Neural progenitor cell (in vitro differentiated cells): ENCODE data around the gene PROZ. TPM values are rescaled to one million over a fixed set of nuclear protein-coding genes. Genes with fewer than 3 reads are reported as not detected.
A peak's percentile ranks its signal among the peaks of the same experiment; 100 is the strongest.

Source experiments
- DNase-seq: peaks from one replicate; pipeline ENCODE4 v3.0.0-alpha.2; 2016; ENCODE audit warnings: low spot score
- H2AFZ ChIP-seq: fragments of 200-600 bp; sonication (generic); replicated peaks from 2 replicates; pipeline ENCODE4 v1.6.1; 2016; ENCODE audit warnings: antibody characterized with exemption
- H3F3A ChIP-seq: fragments of 200-600 bp; sonication (generic); 2 replicates; pipeline ENCODE4 v1.6.1; 2016; ENCODE audit warnings: antibody characterized with exemption, low read depth
- H3K27ac ChIP-seq: fragments of 200-600 bp; sonication (generic); 2 replicates; pipeline ENCODE4 v1.5.1; 2016; ENCODE audit warnings: mild to moderate bottlenecking
- H3K27me3 ChIP-seq: fragments of 200-600 bp; sonication (generic); 2 replicates; pipeline ENCODE4 v1.6.1; 2016; ENCODE audit warnings: mild to moderate bottlenecking, moderate library complexity
- H3K36me3 ChIP-seq: fragments of 200-600 bp; sonication (generic); 2 replicates; pipeline ENCODE4 v1.5.1; 2016
- H3K4me1 ChIP-seq: fragments of 200-600 bp; sonication (generic); 2 replicates; pipeline ENCODE4 v1.6.1; 2016; ENCODE audit warnings: mixed run types
- H3K4me2 ChIP-seq: fragments of 200-600 bp; sonication (generic); 2 replicates; pipeline ENCODE4 v1.6.1; 2016
- H3K4me3 ChIP-seq: fragments of 200-600 bp; sonication (generic); 2 replicates; pipeline ENCODE4 v1.5.1; 2016
- H3K79me2 ChIP-seq: fragments of 200-600 bp; sonication (generic); 2 replicates; pipeline ENCODE4 v1.6.1; 2016; ENCODE audit warnings: low read depth
- H3K9ac ChIP-seq: fragments of 200-600 bp; sonication (generic); 2 replicates; pipeline ENCODE4 v1.6.1; 2016
- H3K9me3 ChIP-seq: fragments of 200-600 bp; sonication (generic); 2 replicates; pipeline ENCODE4 v1.5.1; 2016; ENCODE audit warnings: low read depth
- H4K20me1 ChIP-seq: fragments of 200-600 bp; sonication (generic); 2 replicates; pipeline ENCODE4 v1.6.1; 2016; ENCODE audit warnings: low read depth
- H3K27ac Mint-ChIP-seq: 3 replicates; pipeline ENCODE4 v1.8.0; 2021; ENCODE audit warnings: mixed read lengths
- H3K27me3 Mint-ChIP-seq: 2 replicates; pipeline ENCODE4 v1.8.0; 2022; ENCODE audit warnings: low read depth, mild to moderate bottlenecking, inconsistent platforms, moderate library complexity, mixed read lengths; ENCODE audit not compliant: insufficient read depth
- H3K36me3 Mint-ChIP-seq: 3 replicates; pipeline ENCODE4 v1.8.0; 2021; ENCODE audit warnings: mixed read lengths
- H3K4me1 Mint-ChIP-seq: 3 replicates; pipeline ENCODE4 v1.8.0; 2021; ENCODE audit warnings: mixed read lengths
- H3K4me3 Mint-ChIP-seq: 3 replicates; pipeline ENCODE4 v1.8.0; 2021; ENCODE audit warnings: mild to moderate bottlenecking, moderate library complexity, mixed read lengths
- H3K9me3 Mint-ChIP-seq: 3 replicates; pipeline ENCODE4 v1.8.0; 2020; ENCODE audit warnings: mixed read lengths
- EZH2 ChIP-seq: fragments of 200-600 bp; sonication (generic); IDR thresholded peaks from 2 replicates; pipeline ENCODE4 v1.6.1; 2017; ENCODE audit warnings: antibody characterized with exemption, mild to moderate bottlenecking, moderate library complexity
- EZH2phosphoT487 ChIP-seq: fragments of 200-600 bp; sonication (generic); IDR thresholded peaks from 2 replicates; pipeline ENCODE4 v1.6.1; 2017; ENCODE audit warnings: antibody characterized with exemption
- total RNA-seq: library from RNA; depleted of rRNA; stranded (reverse); fragments of >200 nt; gene quantifications from 2 replicates; pipeline ENCODE4 v1.2.3, GENCODE V29; 2015; ENCODE audit warnings: low replicate concordance
- TF ChIP-seq, protein P1 (sequence below): fragments of 200-600 bp; sonication (generic); IDR thresholded peaks from 2 replicates; pipeline ENCODE4 v1.5.1; 2017; ENCODE audit warnings: antibody characterized with exemption, mild to moderate bottlenecking

PROZ gene
- total RNA-seq, 1 donor from 2014 or later = not detected

- Histone ChIP-seq H2AFZ (no peak overlapping the region), H3K4me3 (no peak overlapping the region), H4K20me1 (peaks cover 6% of the 10 kb centered on the region), H3K4me1 (peaks cover 12% of the 10 kb centered on the region), H3K27me3 (no peaks in the 10 kb centered on the region), H3K4me2 (no peak overlapping the region), H3K9me3 (no peaks in the 10 kb centered on the region), H3F3A (peaks cover 5% of the 10 kb centered on the region), H3K36me3 (no peaks in the 10 kb centered on the region), H3K9ac (no peak overlapping the region), H3K79me2 (no peaks in the 10 kb centered on the region), H3K27ac (no peak overlapping the region)
- peaks cover 31% of the 10 kb centered on the region for H3K36me3 Mint-ChIP-seq
- DNase-seq = no peak
- H3K4me1 Mint-ChIP-seq = peaks cover 2% of the 10 kb centered on the region
- TF ChIP-seq EZH2 (no peak), EZH2phosphoT487 (no peak)
- TF ChIP-seq, protein P1, sequence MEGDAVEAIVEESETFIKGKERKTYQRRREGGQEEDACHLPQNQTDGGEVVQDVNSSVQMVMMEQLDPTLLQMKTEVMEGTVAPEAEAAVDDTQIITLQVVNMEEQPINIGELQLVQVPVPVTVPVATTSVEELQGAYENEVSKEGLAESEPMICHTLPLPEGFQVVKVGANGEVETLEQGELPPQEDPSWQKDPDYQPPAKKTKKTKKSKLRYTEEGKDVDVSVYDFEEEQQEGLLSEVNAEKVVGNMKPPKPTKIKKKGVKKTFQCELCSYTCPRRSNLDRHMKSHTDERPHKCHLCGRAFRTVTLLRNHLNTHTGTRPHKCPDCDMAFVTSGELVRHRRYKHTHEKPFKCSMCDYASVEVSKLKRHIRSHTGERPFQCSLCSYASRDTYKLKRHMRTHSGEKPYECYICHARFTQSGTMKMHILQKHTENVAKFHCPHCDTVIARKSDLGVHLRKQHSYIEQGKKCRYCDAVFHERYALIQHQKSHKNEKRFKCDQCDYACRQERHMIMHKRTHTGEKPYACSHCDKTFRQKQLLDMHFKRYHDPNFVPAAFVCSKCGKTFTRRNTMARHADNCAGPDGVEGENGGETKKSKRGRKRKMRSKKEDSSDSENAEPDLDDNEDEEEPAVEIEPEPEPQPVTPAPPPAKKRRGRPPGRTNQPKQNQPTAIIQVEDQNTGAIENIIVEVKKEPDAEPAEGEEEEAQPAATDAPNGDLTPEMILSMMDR = no peak
- H3K9me3 Mint-ChIP-seq = peaks cover 4% of the 10 kb centered on the region
- H3K27me3 Mint-ChIP-seq = no peaks in the 10 kb centered on the region
- no peak overlapping the region for H3K4me3 Mint-ChIP-seq
- no peak overlapping the region for H3K27ac Mint-ChIP-seq
Observed at GRCh38 chr13:113171250-113172125, 13.0 kb downstream of the PROZ start.

- Histone ChIP-seq H3K9ac (no peak overlapping the region), H3K4me2 (no peak overlapping the region), H3F3A (peaks cover 5% of the 10 kb centered on the region), H3K4me1 (peaks cover 13% of the 10 kb centered on the region), H3K27me3 (no peaks in the 10 kb centered on the region), H3K36me3 (peaks cover 2% of the 10 kb centered on the region), H3K4me3 (no peak overlapping the region), H3K9me3 (no peaks in the 10 kb centered on the region), H3K27ac (no peak overlapping the region), H2AFZ (no peak overlapping the region), H3K79me2 (no peaks in the 10 kb centered on the region), H4K20me1 (peaks cover 6% of the 10 kb centered on the region)
- no peak overlapping the region for H3K27ac Mint-ChIP-seq
- TF ChIP-seq, protein P1 = no peak
- TF ChIP-seq EZH2phosphoT487 = no peak
- TF ChIP-seq EZH2 = no peak
- H3K4me3 Mint-ChIP-seq = no peak overlapping the region
- H3K36me3 Mint-ChIP-seq = peaks cover 31% of the 10 kb centered on the region
- peaks cover 4% of the 10 kb centered on the region for H3K9me3 Mint-ChIP-seq
- H3K4me1 Mint-ChIP-seq = peaks cover 2% of the 10 kb centered on the region
- no peaks in the 10 kb centered on the region for H3K27me3 Mint-ChIP-seq
- no peak for DNase-seq
Observed at GRCh38 chr13:113172419-113172926, 14.0 kb downstream of the PROZ start.

GRCh38 chr13:113176280-113176679 is 17.8 kb downstream of the PROZ start:
- H3K4me3 Mint-ChIP-seq = peak overlapping the region; percentile 19
- peaks cover 36% of the 10 kb centered on the region for H3K4me1 ChIP-seq
- H2AFZ ChIP-seq = no peak overlapping the region
- H3K9me3 ChIP-seq = no peaks in the 10 kb centered on the region
- H3K9ac ChIP-seq = no peak overlapping the region
- TF ChIP-seq EZH2phosphoT487 (no peak), EZH2 (no peak)
- TF ChIP-seq, protein P1 = no peak
- peaks cover 2% of the 10 kb centered on the region for H3K27me3 Mint-ChIP-seq
- peaks cover 34% of the 10 kb centered on the region for H3K4me1 Mint-ChIP-seq
- H3K4me3 ChIP-seq = no peak overlapping the region
- peaks cover 28% of the 10 kb centered on the region for H4K20me1 ChIP-seq
- H3K27me3 ChIP-seq = no peaks in the 10 kb centered on the region
- peaks cover 32% of the 10 kb centered on the region for H3F3A ChIP-seq
- no peaks in the 10 kb centered on the region for H3K9me3 Mint-ChIP-seq
- no peak overlapping the region for H3K27ac ChIP-seq
- H3K4me2 ChIP-seq = no peak overlapping the region
- H3K27ac Mint-ChIP-seq = peak overlapping the region; percentile 61
- peaks cover 37% of the 10 kb centered on the region for H3K36me3 Mint-ChIP-seq
- DNase-seq = no peak
- H3K79me2 ChIP-seq = no peaks in the 10 kb centered on the region
- peaks cover 10% of the 10 kb centered on the region for H3K36me3 ChIP-seq
